Activated CD8-positive, alpha-beta memory T cell treated with anti-CD3 and anti-CD28 coated beads, Interleukin-2, amount 50 U/mL, for 4 hours (primary cell): ENCODE data around the gene ING4.
A peak's percentile ranks its signal among the peaks of the same experiment; 100 is the strongest.
"Not testable (repeated sequence)": the region's sequence is repeated elsewhere in the genome, so short reads cannot be mapped to it uniquely, and the experiment has no call there.

Experiments
- DNase-seq: peaks from one replicate; pipeline ENCODE4 v3.0.0-alpha.2; 2020

ING4 gene

DNA sequence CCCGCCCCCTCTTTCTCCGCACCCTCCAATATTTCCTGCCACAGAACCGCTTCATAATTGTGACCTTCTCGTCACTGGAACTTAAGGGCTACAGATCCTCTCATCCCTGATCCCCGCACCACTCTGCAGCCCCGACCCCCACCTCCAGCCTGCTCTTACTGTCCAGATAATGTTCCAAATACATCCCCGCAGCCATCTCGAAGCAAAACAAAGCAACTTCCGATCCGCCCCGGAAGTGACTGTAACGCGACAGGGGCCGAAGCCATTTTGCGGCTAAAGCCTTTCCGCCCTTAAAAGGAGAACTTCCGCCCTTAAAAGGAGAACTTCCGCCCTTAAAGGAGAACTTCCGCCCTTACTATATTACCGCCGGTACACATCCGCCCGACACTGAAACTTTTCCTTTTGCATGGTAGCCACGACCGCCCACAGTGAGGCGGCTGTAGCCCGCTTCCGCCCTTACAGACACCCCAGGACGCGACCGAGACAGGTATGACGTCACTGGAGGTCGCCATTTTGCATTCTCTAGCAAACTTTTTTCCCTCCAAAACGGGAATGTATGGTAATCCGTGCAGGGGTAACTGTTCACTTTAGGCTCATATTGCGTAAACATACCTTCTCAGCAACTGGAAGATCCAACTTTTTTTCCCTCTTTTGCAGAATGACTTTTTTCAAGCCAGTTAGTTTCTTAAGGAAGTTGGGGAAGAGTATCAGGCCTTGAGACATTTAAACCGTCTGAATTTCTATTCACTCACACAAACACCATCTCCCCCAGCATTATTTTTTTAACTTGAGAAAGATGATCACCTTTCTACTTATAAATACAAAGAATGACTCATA is at the start of gene ING4:
TSS of gene ING4 (minus strand) at position 214 of the 837 bp plus-strand sequence. CDS start at position 196, 18 bp downstream.
- peak; percentile 94 for DNase-seq

DNA sequence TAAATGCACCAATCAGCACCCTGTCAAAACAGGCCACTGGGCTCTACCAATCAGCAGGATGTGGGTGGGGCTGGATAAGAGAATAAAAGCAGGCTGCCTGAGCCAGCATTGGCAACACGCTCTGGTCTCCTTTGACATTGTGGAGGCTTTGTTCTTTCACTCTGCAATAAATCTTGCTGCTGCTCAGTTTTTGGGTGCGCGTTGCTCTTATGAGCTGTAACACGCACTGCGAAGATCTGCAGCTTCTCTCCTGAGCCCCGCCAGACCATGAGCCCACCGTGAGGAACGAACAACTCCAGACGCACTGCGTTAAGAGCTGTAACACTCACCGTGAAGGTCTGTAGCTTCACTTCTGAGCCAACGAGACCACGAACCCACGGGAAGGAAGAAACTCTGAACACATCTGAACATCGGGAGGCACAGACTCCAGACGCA is 46.1 kb upstream of the ING4 start:
- DNase-seq = no peak

DNA sequence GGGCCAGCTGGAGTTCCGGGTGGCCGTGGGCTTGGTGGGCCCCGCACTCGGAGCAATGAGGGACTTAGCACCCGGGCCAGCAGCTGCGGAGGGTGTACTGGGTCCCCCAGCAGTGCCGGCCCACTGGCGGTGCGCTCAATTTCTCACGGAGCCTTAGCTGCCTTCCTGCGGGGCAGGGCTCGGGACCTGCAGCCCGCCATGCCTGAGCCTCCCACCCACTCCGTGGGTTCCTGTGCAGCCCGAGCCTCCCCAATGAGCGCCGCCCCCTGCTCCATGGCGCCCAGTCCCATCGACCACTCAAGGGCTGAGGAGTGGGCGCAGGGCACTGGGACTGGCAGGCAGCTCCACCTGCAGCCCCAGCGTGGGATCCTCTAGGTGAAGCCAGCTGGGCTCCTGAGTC is 45.4 kb upstream of the ING4 start:
- not testable (repeated sequence) for DNase-seq

DNA sequence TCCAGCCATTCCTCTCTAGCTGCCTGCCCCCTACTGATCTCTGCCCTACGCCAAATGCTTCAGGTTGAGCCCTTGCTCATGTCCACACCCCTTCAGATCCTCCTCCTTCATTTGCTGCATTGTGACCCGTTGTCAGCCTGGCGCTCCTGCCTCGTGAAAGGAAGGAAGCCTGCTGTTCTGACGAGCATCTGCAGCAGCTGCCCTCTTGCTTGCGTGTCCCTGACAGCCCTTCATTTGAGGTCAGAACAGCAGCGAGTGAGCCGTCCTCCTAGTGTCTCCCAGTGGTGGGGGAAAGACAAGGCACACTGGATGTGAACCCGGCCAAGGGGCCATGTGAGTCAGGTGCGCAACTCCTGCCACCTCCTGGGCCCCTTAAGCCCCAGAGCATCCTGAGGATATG is 40.7 kb upstream of the ING4 start:
- no peak for DNase-seq

DNA sequence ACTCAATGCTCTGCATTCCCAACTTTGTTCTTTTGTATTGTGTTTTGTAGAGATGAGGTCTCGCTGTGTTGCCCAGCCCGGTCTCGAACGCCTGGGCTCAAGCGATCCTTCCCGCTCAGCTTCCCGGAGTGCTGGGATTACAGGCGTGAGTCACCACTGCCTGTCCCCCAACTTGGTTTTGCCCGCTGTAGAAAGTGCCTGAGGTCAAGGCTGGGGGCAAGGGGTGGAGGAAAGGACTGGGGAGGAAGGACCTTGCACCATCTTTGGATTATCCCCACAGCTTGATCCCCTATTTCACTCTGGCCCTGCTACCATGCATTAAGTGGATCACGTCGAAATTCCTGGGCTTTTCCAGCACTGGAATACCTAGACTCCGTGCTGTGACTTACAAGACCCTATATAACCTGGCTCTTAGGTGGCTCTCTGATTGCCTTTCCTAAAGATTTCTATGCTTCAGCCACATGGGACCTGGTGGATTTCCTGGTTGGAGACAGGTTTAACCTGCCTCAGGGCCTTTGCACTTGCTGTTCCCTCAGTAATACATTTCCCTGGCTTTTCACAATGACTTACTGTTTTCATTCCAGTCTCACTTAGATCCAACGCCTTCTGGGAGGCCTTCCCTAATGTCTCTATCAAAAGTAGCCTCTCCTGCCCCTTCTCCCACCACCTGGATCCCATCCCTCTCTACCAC is 38.3 kb upstream of the ING4 start:
- no peak for DNase-seq

DNA sequence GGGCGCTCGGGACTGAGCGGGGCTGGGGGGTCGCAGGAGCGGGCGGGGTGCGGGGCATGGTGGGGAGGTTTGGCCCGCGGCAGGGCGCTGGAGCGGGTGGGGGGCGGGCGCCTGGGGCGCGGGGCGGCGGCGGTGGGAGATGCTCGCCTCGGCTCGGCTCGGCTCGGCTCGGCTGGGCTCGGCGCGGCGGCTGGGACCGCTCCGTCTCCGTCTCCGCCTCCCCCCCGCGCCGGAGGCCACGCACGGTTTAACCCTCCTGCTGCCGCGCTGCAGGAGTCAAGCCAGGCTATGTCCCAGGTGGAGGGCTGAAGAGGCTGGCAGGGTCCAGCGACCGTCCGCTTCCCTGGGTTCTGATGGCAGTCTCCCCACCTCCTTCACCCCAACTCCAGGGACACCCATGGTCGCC is 37.7 kb upstream of the ING4 start, which contains the start of gene PIANP:
TSS of gene PIANP (minus strand) at position 170 of the 406 bp plus-strand sequence. CDS start 2,754 bp downstream, outside the sequence.
- peak; percentile 54 for DNase-seq

DNA sequence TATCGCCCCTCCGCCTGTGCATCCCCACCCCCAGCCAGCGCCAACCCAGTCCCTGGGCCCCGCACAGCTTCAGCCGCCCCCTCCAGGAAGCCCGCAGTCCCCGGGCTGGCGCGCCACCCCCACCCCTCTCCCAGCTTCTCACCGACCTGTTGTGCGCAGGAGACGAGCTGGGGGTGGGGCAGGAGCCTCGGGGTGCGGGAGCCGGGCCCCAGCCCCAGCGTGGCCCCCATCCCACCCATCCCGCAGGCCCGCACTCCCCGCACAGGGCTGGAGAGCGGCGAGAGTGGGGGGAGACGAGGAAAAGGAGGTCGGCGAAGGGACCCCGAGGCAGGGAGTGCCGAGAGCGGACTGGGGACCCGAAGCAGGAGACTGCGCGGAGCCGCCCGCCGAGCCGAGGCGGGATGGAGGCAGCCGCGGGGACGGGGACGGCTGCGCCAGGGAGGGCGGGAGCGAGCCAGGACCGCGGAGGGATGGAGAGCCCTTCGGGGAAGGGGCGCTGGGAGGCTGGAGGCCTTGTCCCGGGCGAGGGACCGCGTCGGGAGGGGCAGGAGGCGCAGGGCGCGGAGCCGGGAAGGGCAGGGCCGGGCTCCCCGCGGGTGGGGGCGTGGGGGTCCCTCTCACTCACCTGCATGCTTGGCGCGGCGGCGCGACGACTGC is 37.2 kb upstream of the ING4 start:
- DNase-seq = peak; percentile 24

DNA sequence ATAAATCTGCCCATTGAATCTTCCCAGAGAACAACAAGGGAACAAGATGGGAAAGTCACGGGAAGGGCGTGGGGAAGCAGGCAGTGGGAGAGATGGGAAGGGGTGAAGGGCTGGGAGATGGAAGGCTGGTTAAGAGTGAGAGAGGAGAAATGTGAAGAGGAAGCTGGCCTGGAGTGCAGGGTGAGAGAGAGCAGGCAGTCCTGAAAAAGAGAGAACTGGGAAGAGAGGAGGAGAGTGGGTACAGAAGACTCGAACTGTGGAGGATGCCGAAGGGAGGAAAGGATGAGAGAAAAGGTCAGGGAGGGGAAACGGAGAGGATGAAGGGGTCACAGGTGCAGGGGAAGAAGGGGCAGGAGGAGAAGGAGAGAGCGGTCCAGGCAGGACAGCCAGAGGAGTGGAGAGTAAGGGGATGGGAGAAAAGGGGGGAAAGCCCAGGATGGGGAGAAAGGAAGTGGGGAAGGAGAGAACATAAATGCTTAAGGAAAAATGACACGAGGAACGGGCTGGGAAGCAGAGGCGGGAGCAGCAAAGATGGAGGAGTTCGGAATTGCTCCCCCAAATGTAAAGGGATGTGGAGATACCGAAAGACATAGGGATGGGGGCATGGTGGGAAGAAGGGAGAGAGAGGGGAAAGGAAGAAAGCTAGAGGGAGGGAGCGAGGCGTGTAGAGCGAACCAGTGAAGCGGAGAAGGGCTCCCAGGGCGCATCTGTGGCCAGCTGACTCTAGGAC is 36.5 kb upstream of the ING4 start:
- no peak for DNase-seq

DNA sequence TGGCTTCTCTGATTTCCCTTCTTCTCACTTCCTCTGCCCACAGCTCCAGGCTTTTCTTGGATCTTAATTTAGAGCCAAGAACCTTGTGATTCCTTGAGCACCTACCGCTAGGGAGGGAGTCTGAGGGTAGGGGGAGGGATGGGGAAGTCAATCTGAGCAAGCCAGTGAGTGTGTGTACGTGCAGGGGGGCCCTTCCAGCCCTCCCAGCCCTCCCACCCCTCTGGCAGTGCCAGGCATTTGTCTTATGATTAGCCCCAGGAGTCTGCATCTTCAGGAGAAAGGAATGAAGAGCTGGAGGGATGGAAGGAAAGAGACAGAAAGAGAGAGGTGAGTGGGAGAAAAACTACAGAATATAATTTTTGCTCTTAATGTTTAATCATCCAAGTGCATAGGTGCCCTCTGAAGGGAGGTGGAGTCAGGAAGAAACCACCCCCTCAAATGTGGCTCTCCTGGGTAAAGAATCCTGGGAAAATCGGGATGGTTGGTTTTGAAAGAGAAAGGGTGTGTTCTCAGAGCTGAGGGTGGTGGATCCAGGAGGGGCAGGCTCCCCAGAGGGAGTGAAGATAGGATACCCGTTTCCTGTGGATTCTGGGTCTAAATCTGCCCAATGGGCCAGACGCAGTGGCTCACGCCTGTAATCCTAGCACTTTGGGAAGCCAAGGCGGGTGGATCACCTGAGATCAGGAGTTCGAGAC is 35.6 kb upstream of the ING4 start:
- DNase-seq = no peak

DNA sequence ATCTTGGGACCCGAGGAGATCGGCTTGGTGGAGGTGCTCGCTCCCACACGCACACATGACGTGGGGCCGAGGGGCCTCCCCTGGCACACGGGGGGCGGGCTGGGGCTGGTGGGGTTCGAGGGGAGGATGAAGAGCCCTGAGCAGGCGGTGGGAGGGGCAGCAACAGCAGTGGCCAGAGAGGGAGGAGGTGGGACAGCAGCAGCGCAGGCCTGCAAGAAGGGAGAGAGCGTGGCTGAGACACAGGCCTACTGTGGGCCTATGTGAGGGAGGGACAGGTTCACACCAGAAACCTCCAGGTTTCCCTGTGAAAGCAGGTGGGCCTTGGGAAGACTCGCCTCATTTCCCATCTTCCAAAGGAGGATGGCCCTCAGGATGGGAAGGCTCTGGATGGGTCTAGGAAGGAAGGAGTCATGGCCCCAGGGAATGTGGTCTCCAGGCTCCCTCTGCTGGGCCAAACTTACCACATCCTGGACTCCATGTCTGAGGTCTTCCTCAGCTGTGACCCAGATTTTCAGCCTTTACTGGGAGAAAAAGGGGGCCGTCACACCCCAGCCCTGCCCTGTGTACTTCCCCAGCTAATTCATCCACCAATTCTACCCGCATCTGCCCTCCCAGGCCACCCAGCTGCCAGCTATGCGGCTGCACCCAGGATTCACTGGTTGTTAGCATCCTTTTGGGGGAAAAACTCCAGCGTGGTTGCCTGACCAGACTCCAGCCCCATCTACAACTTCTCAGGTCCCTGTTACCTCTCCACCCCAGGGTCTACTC is 34.8 kb upstream of the ING4 start:
- no peak for DNase-seq

DNA sequence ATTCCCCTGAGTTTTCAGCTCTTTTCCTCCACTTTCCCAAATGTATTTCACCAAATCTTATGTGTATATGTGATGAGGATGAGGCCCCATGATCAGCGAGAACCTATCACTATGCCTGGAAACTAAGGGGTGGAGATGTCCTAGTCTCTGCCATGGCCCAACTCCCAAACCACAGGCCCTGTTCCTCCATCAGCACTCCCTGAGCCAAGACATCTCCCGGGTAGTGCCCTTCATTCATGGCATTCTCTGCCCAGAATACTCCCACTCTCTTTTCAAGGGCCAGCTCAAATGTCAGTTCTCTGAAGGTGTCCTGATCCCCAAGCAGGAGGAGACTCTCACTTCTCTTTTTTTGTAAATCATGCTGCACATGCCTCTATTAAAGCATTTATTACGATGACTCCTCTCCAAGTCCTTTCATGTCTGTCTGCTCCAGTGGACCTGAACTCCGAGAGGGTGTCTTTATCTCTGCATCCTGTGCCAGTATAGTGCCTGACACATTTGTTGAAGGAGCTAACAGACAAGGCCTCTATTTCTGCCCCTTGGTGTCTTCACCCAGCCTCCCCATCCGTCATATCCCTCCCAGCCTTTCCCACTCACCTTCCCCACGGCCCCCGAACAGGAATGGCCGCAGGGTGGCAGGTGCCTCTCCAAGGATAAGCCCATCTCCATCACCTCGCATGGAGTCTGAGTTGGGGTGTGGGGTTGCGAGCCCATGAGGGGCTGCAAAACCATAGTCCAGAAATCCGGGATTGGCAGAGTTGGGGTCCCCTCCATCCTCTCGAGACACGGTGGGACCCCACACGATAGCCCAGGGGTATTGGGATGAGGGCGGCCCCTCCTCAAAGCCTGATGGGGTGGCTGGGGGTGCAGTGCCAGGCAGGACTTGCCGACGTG is 34.0 kb upstream of the ING4 start:
- no peak for DNase-seq

DNA sequence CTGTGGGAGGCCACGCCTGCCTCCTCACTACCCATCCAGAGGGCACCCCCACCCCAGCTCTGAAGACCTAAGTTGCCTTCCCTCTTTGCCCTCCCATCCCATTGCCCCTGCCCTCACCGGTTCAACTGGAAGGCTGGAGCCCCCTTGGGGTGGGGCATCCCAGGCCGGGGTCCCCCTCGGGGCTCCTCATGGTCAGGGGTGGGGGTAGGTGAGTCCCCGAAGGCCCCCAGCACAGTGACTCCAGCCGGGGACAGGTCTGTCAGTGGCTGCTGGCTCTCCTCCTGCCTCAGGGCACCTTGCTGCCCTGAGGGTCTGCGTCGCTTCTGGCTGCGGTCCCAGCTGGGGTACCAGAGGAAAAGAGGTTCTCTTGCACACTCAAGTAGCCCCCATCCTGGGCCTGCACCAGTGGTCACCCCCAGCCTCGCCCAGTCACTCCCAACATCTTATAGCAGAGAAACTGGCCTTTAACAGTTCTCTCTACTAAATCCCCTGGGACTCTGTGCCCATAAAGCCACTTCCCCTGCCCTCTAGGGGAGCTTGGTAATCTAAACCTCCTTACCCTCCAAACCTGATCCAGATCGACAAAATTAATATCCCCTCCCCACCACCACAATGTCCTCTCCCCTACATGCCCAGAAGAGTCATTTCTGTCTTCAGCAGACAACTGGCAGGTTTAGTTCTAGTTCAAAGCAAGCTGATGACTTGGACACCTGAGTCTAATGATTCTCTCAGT is 32.6 kb upstream of the ING4 start:
- no peak for DNase-seq

DNA sequence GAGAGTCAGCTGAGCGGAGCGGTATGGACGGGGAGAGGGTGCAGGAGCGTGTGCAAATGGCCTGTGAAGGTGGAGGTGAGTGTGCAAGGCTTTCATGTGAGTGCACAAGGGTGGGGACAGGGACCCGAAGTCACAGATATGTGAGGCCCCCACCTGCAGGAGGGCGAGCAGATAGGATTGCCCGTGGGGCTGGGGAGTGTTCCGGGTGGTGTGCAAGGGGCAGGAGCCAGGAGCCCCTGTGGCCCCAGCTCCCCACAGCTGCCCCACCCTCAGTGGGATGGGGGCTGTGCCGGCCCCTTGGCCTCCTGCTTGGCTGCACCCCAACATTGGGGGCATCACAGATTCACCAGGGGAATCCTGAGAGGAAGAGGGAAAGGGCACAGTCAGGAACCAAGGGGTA is 31.8 kb upstream of the ING4 start:
- DNase-seq = no peak

DNA sequence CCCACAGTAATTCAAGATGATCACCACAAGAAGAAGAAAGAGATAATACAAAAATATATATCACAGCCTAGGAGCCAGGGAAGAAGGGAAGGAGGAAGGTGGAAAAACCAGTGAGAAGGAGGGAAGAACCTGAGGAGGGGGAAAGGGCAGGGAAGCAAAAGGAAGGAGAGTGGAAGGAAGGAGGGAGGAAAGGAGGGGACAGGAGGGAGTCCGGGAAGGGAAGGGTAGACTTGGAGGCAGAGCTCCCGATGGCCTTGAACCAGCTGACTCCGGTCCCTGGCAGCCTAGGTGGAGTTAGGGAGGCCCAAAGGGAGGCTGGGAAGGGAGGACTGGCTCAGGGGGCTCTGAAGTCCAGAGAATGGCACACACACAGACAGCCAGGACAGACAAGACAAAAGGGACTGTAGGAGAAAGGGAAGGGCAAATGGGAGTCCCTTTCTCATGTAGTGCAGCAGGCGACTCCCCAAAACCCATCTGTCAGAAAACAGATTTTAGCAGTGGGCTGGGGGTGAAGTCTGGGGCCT is 31.0 kb upstream of the ING4 start:
- no peak for DNase-seq

DNA sequence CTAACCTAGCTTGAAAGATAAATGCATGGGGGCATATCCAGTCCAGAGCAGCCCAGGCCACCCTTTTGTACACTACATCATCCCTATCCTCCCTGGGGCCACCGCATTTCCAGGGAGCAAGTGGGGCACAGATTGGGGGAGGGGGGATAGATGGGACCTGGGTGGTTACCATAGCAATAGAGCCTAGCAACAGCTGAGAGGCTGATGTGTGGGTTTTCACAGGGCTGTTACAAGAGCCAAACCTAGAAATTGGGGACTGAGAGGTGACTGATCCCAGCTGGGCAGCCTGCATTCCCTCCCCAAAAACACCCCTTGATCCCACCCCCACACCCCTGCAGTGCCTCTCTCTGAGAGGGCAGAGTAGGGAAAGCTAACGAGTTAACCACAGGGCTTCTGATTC is 30.0 kb upstream of the ING4 start:
- DNase-seq = no peak

DNA sequence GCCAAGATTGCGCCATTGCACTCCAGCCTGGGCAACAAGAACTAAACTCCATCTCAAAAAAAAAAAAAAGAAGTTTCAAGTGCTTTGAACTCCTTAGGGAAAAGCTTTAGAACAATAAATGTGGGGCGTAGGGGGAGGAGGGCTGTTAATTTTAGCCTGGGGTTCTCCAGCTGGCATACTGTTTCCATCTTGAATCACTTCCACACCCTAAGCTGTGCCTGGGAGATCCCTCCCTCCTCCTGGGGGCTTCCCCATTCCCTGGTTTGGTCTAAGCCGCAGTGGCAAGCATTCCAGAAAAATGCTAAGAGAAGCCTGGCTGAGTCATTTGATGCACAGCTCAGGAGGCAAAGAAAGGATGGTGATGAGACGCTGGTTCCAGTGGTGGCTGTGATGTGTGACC is 28.6 kb upstream of the ING4 start:
- no peak for DNase-seq

DNA sequence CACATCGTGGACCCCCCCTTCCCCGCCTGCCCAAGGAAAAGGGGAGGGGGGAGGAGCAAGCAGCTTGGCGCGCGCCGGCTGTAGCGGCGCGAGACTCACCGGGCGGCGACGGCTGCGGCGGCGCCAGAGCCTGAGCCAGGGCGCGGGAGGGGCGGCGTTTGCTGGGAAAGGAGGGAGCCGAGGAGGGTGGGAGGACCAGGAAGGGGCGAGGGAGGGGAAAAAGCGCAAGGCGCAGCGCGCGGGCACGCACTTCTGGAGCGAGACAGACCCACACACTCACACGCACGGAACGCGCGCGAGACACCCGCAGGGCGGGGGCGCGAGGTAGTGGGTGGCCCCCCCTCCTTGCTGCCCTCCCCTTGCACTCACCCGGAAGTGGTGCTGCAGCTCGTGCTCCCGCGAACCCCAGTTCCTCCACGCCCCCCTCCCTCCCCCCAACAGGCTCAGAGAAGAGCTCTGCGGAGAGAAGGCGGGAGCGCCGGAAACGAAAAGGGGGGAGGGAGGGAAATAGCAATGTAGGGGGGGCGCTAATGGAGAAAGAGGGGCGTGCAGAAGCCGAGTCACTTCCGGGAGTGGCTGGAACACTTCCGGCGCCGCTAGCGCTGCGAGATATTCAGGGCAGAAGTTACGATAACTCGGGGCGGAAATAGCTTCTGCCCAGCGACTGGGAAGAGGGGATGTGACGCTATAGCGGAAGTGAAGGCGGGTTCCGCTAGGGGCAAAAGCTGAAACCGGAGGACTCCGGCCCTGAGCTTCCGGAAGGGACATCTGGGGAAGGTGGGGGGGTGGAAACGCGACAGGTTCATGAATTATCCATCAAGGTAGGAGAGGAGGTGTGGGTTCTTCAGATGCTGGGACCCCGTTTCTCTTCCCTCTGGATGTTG is 26.3 kb upstream of the ING4 start, which contains the start of gene ZNF384:
TSS of gene ZNF384 (minus strand) at position 377 of the 884 bp plus-strand sequence. CDS start 9,855 bp downstream, outside the sequence.
- peak; percentile 92 for DNase-seq

DNA sequence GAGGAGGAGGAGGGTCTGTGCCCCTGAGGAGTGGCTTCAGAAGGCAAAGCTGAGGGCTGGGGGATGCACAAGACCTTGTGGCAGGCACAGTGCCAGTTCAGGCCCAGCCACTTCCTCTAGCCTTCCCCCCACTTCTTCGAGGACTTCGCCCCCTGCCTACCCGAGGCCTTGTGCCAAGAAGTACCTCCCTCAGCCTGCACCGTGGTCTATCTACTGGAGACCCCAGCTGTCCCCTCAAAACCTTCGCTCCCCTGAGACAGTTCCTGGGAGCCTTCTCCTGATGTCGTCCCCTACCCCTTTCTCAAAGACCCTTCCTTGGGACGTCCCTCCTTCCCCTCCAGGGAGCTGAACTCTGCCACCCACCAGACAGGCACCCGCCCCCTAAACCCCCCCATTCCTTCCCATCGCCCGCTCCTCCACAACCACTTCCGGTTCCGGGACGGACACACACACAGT is 25.7 kb upstream of the ING4 start:
- DNase-seq = no peak
